SU-DHL-6 (cell line): ENCODE data around the gene DCBLD2.

ENCODE experiments used
- H2AFZ ChIP-seq: fragments of 200-600 bp; sonication (generic); 2 replicates; pipeline ENCODE4 v1.6.1; 2014; ENCODE audit warnings: low read depth, mild to moderate bottlenecking, moderate library complexity, mixed read lengths, antibody characterized with exemption, low read length; ENCODE audit not compliant: severe bottlenecking
- H3F3A ChIP-seq: fragments of 200-600 bp; shearing (Covaris generic); 2 replicates; pipeline ENCODE4 v1.6.0; 2016; ENCODE audit warnings: antibody characterized with exemption, mild to moderate bottlenecking; ENCODE audit not compliant: insufficient read depth
- H3K27ac ChIP-seq: fragments of 200-600 bp; sonication (generic); 2 replicates; pipeline ENCODE4 v1.5.1; 2016; ENCODE audit warnings: low read depth, mild to moderate bottlenecking, low read length, moderate library complexity, mixed read lengths
- H3K27me3 ChIP-seq: fragments of 200-600 bp; sonication (generic), shearing (Covaris generic); 2 replicates; pipeline ENCODE4 v1.6.0; 2014; ENCODE audit warnings: mild to moderate bottlenecking, low read length
- H3K36me3 ChIP-seq: fragments of 200-600 bp; sonication (generic); 2 replicates; pipeline ENCODE4 v1.6.1; 2014; ENCODE audit warnings: mild to moderate bottlenecking, low read length, mixed read lengths
- H3K4me2 ChIP-seq: fragments of 300-600, 200-600 bp; shearing (Covaris generic), sonication (generic); 2 replicates; pipeline ENCODE4 v1.6.0; 2014; ENCODE audit warnings: low read length, low read depth, mild to moderate bottlenecking; ENCODE audit not compliant: poor library complexity, severe bottlenecking
- H3K4me3 ChIP-seq: fragments of 200-600 bp; sonication (generic); 2 replicates; pipeline ENCODE4 v1.5.1; 2014; ENCODE audit warnings: antibody characterized with exemption, low read length, mild to moderate bottlenecking, mixed read lengths; ENCODE audit not compliant: insufficient read depth, poor library complexity, severe bottlenecking
- H3K79me2 ChIP-seq: fragments of 200-600 bp; sonication (generic); 2 replicates; pipeline ENCODE4 v1.6.1; 2014; ENCODE audit warnings: mild to moderate bottlenecking, low read length, moderate library complexity; ENCODE audit not compliant: insufficient read depth
- H3K9ac ChIP-seq: fragments of 200-600 bp; sonication (generic); 2 replicates; pipeline ENCODE4 v1.7.0; 2014; ENCODE audit warnings: mild to moderate bottlenecking, low read length
- H3K9me2 ChIP-seq: fragments of 200-600 bp; sonication (generic); replicated peaks from 2 replicates; pipeline ENCODE4 v1.6.1; 2014; ENCODE audit warnings: low read length; ENCODE audit not compliant: insufficient read depth
- H3K9me3 ChIP-seq: fragments of 200-600 bp; sonication (generic); 2 replicates; pipeline ENCODE4 v1.6.1; 2014; ENCODE audit warnings: low read length, mixed read lengths; ENCODE audit not compliant: insufficient read depth
- H4K20me1 ChIP-seq: fragments of 200-600 bp; sonication (generic); 2 replicates; pipeline ENCODE4 v1.6.1; 2014; ENCODE audit warnings: low read depth, mild to moderate bottlenecking, antibody characterized with exemption, low read length, moderate library complexity, mixed read lengths
- EZH2phosphoT487 ChIP-seq: fragments of 200-600 bp; sonication (generic), shearing (Covaris generic); conservative IDR thresholded peaks from 2 replicates; pipeline ENCODE4 v1.6.1; 2018; ENCODE audit warnings: mild to moderate bottlenecking, antibody characterized with exemption, low read length, moderate library complexity, mixed read lengths
- TF ChIP-seq, protein P1 (sequence below): fragments of 200-600 bp; sonication (generic); IDR thresholded peaks from one replicate; pipeline ENCODE4 v1.5.1; 2017; ENCODE audit warnings: antibody characterized with exemption, mild to moderate bottlenecking, low read length, moderate library complexity; ENCODE audit not compliant: insufficient read depth, poor library complexity, severe bottlenecking

The DCBLD2 gene

DNA sequence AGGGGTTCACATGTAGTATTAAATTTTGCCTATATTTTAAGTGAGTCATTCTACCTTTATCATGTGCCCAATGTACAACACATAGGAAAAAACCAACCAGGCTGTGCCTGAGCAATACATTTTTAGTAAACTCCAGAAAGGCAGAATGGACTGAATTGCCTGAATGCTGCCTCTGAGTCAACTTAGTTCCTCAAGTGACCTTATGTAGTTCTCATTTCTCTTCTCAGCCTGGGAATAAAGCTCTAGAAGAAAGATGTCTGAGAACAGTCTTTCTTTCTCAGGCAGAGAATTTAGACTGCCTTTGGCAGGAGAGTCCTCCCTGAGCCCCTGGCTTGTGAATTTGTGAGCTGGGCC is 125.4 kb downstream of the DCBLD2 start:
- no peaks in the 10 kb centered on the region for H3K36me3 ChIP-seq
- H4K20me1 ChIP-seq, result no peaks in the 10 kb centered on the region
- no peak overlapping the region for H3K27ac ChIP-seq
- H3K9ac ChIP-seq, result no peak overlapping the region
- TF ChIP-seq, protein P1, sequence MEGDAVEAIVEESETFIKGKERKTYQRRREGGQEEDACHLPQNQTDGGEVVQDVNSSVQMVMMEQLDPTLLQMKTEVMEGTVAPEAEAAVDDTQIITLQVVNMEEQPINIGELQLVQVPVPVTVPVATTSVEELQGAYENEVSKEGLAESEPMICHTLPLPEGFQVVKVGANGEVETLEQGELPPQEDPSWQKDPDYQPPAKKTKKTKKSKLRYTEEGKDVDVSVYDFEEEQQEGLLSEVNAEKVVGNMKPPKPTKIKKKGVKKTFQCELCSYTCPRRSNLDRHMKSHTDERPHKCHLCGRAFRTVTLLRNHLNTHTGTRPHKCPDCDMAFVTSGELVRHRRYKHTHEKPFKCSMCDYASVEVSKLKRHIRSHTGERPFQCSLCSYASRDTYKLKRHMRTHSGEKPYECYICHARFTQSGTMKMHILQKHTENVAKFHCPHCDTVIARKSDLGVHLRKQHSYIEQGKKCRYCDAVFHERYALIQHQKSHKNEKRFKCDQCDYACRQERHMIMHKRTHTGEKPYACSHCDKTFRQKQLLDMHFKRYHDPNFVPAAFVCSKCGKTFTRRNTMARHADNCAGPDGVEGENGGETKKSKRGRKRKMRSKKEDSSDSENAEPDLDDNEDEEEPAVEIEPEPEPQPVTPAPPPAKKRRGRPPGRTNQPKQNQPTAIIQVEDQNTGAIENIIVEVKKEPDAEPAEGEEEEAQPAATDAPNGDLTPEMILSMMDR, result no peak
- no peak for TF ChIP-seq EZH2phosphoT487
- H2AFZ ChIP-seq, result no peak overlapping the region
- no peaks in the 10 kb centered on the region for H3K9me2 ChIP-seq
- H3K4me3 ChIP-seq, result no peak overlapping the region
- H3K79me2 ChIP-seq, result no peaks in the 10 kb centered on the region
- H3K27me3 ChIP-seq, result no peaks in the 10 kb centered on the region
- no peak overlapping the region for H3K4me2 ChIP-seq
- no peaks in the 10 kb centered on the region for H3K9me3 ChIP-seq
- H3F3A ChIP-seq, result no peaks in the 10 kb centered on the region

DNA sequence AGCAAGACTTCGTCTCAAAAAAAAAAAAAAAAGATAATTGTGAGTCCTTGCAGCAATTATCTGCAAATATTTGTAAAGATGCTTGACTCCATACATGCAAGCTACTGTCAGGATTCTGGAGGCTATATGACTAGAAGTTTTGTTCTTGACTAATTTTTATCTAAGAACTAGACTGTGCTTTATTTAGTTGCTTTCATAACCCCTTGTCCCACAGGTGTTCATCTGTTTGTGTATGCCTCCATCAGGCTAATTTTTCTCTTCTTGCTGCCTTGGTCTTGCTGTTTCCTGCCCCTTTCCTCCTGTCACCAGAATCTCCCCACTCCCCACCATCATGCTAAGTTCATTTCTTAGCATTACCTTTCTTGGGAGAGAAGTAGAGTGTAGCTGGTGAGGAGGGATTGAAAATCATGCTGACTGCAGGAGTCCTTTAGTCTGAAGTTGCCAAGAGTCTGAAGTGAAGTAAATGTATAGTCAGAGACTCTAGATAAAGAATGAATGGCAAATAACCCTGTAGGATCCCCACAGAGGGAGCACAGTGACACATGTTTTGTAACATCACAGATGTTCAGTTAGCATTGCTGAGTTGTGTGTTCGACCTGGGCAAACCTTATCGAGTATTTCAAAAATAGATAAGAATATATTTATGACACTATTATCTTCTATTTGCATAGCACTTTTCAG is 125.9 kb downstream of the DCBLD2 start:
- Histone ChIP-seq H3K4me3 (no peak overlapping the region), H2AFZ (no peak overlapping the region), H3K27ac (no peak overlapping the region), H4K20me1 (no peaks in the 10 kb centered on the region), H3K9me2 (no peaks in the 10 kb centered on the region), H3K4me2 (no peak overlapping the region), H3K9ac (no peak overlapping the region), H3K36me3 (no peaks in the 10 kb centered on the region), H3K9me3 (no peaks in the 10 kb centered on the region), H3F3A (no peaks in the 10 kb centered on the region), H3K79me2 (no peaks in the 10 kb centered on the region), H3K27me3 (no peaks in the 10 kb centered on the region)
- TF ChIP-seq, protein P1, result no peak
- TF ChIP-seq EZH2phosphoT487, result no peak

DNA sequence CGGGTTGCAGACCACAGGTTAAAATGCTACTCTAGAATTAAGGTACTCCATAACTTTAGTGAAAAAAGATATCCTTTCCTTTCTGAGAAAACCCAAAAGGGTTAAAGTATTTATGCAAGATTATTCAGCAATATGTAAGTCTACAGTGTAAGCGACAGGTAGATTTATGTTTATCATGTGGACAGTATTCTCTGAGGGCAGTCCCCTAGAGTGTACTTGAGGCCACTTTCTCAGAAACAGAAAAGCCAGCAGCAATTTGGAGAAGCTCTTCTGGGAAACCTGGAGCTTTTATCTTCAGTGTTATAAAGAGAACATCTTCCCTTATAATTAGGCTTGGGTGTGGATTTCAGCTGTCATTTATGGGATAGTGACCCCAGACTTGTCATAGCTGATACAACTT is 129.5 kb downstream of the DCBLD2 start:
- Histone ChIP-seq H3K9me2 (no peaks in the 10 kb centered on the region), H3K4me3 (no peak overlapping the region), H3K9ac (no peak overlapping the region), H3K4me2 (no peak overlapping the region), H3K27ac (no peak overlapping the region), H3F3A (no peaks in the 10 kb centered on the region), H3K9me3 (no peaks in the 10 kb centered on the region), H2AFZ (no peak overlapping the region), H3K79me2 (no peaks in the 10 kb centered on the region), H3K36me3 (no peaks in the 10 kb centered on the region), H3K27me3 (no peaks in the 10 kb centered on the region), H4K20me1 (no peaks in the 10 kb centered on the region)
- TF ChIP-seq, protein P1, result no peak
- TF ChIP-seq EZH2phosphoT487, result no peak
